HepG2 (cell line): Measurements from ENCODE around the gene ZNF792. TPM values are rescaled to one million over a fixed set of nuclear protein-coding genes. Genes with fewer than 3 reads are reported as not detected.

ENCODE experiments used
- CENPX ChIP-seq: sonication (generic); formaldehyde crosslinking; IDR thresholded peaks from 2 replicates; pipeline ENCODE4 v1.9.0; 2021; ENCODE audit warnings: mild to moderate bottlenecking, missing genetic modification reagents, moderate library complexity
- GTF3A ChIP-seq: sonication (generic); formaldehyde crosslinking; conservative IDR thresholded peaks from 2 replicates; pipeline ENCODE4 v1.4.0; 2020; ENCODE audit warnings: mild to moderate bottlenecking, missing genetic modification reagents
- HOXA7 ChIP-seq: sonication (generic); formaldehyde crosslinking; IDR thresholded peaks from 2 replicates; pipeline ENCODE4 v1.8.1; 2022; ENCODE audit warnings: mild to moderate bottlenecking, missing genetic modification reagents, moderate library complexity
- KAT2B ChIP-seq: fragments of 150-350 bp; IDR thresholded peaks from 2 replicates; pipeline ENCODE4 v1.6.1; 2014; ENCODE audit warnings: low read depth, low read length, borderline replicate concordance
- KLF16 ChIP-seq, 2 experiments: sonication (generic) in 1 of 2; formaldehyde crosslinking in 1 of 2; IDR thresholded peaks; 2 replicates each; pipeline versions ENCODE4 v1.6.1 to v1.8.0; 2016 to 2023; ENCODE audit warnings: missing genetic modification reagents in 2 of 2, missing compliant biosample characterization in 1 of 2
- PAXIP1 ChIP-seq: sonication (generic); formaldehyde crosslinking; conservative IDR thresholded peaks from 2 replicates; pipeline ENCODE4 v1.4.0; 2020; ENCODE audit warnings: mild to moderate bottlenecking, missing genetic modification reagents, moderate library complexity
- PHB2 ChIP-seq: fragments of 450-650 bp; IDR thresholded peaks from 2 replicates; pipeline ENCODE4 v1.6.1; 2018; ENCODE audit not compliant: partially characterized antibody
- SOX6 ChIP-seq, 2 experiments: fragments of 450-650 bp in 1 of 2; sonication (generic) in 1 of 2; formaldehyde crosslinking in 1 of 2; IDR thresholded peaks; 2 replicates each; pipeline versions ENCODE4 v1.4.0 to v1.6.1; 2017 to 2020; ENCODE audit warnings: antibody characterized with exemption in 1 of 2, mild to moderate bottlenecking in 1 of 2, missing genetic modification reagents in 1 of 2
- ZBTB20 ChIP-seq: sonication (generic); formaldehyde crosslinking; IDR thresholded peaks from 2 replicates; pipeline ENCODE4 v1.8.1; 2023; ENCODE audit warnings: missing genetic modification reagents, low read depth, mild to moderate bottlenecking, borderline replicate concordance
- ZBTB49 ChIP-seq: sonication (generic); formaldehyde crosslinking; IDR thresholded peaks from 2 replicates; pipeline ENCODE4 v1.4.0; 2020; ENCODE audit warnings: missing genetic modification reagents, borderline replicate concordance
- ZNF276 ChIP-seq: sonication (generic); formaldehyde crosslinking; IDR thresholded peaks from 2 replicates; pipeline ENCODE4 v1.4.0; 2020; ENCODE audit warnings: mild to moderate bottlenecking, low read depth, missing genetic modification reagents
- ZNF564 ChIP-seq: sonication (generic); formaldehyde crosslinking; IDR thresholded peaks from 2 replicates; pipeline ENCODE4 v1.8.1; 2023; ENCODE audit warnings: mild to moderate bottlenecking, missing genetic modification reagents
- ZNF652 ChIP-seq: IDR thresholded peaks from 2 replicates; pipeline ENCODE4 v1.6.1; 2016; ENCODE audit warnings: low read depth, borderline replicate concordance
- polyA plus RNA-seq, 8 experiments: library from polyadenylated mRNA; depleted of rRNA in 3 of 8; stranded (reverse) in 7 of 8; unstranded in 1 of 8; fragments of >200 nt; fragmentation: Illumina TruSeq in 4 of 8; extraction: Trizol in 4 of 8; gene quantifications; 2 replicates each; pipeline versions ENCODE4 v1.2.1 to v1.2.3, GENCODE V29; 2011 to 2016; ENCODE audit warnings: low read depth in 4 of 8, missing spikeins in 1 of 8, mixed read lengths in 1 of 8; ENCODE audit not compliant: insufficient read depth in 1 of 8
- total RNA-seq, 5 experiments: library from RNA; depleted of rRNA; stranded (reverse); fragments of >200 nt; fragmentation: Illumina TruSeq; extraction: Trizol; gene quantifications; 2 replicates each; pipeline ENCODE4 v1.2.3, GENCODE V29; 2016; ENCODE audit warnings: low read depth in 1 of 5
- TF ChIP-seq, protein P1 (sequence below): sonication (generic); formaldehyde crosslinking; IDR thresholded peaks from 2 replicates; pipeline ENCODE4 v1.4.0; 2020; ENCODE audit warnings: missing genetic modification reagents, borderline replicate concordance
- TF ChIP-seq, protein P2 (sequence below): sonication (generic); formaldehyde crosslinking; IDR thresholded peaks from 2 replicates; pipeline ENCODE4 v1.4.0; 2020; ENCODE audit warnings: missing genetic modification reagents, borderline replicate concordance

ZNF792 gene
- total and polyA plus RNA-seq, 2 of the 13 experiments (the other 11 are each of a cell fraction or from before 2014, with no cell fraction given) = 5.5 to 11.5 TPM

DNA sequence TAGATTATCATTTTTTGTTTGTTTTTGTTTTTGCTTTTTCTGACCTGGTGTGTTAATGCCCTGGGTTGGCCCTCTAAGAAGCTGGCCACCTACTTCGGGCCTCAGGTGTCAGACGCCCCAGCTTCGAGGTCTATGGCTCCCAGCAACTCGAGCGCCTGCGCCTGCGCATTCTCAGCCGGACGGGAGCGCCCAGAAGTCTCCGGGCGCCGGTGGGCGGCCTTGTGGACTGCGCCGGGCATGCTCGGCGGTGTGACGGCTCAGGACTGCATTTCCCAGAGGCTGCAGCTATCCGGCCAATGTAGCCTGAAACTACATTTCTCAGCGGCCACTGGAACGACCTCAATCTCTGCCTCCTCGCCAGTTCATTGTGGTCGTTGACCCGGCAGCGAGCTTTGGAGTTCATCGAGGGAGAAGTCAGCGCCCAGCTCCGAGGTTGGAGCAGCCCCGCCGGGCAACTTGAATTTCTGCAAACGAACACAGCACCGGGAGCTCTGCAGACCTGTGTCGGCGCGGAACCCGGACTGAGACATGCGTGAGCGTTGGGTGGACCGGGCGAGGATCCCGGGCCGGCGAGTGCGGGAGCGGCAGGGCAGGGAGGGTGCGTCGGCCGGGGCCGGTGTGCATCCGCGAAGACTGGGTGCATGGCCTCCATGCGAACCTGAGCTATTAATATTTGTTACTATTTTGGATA lies 37.2 kb downstream of the ZNF792 start, which contains the start of gene ZNF30 (continued):
- TF ChIP-seq HOXA7 (CRISPR knock-in tag) (no peak), ZNF276 (CRISPR knock-in tag) (peak; percentile 62; the same call in 1 of the 2 replicates), PHB2 (no peak), SOX6 (IDR thresholded peaks at IDR 0.05) (no peak), SOX6 (CRISPR knock-in tag; IDR thresholded peaks at IDR 0.05) (0 out of 2 replicates have a peak, but pooled peaks have one; percentile 43), ZNF564 (CRISPR knock-in tag) (peak; percentile 84), ZBTB49 (no peak), ZNF652 (CRISPR knock-in tag) (no peak), ZBTB20 (no peak; the same call in 1 of the 2 replicates), KAT2B (no peak), PAXIP1 (CRISPR knock-in tag) (peak; percentile 36; the same call in 1 of the 2 replicates), GTF3A (CRISPR knock-in tag) (no peak), KLF16 (CRISPR knock-in tag; IDR thresholded peaks at IDR 0.05) (peak in 1 of 2 experiments; percentile 46; a peak in 1 of 4 replicates), CENPX (CRISPR knock-in tag) (no peak)
- TF ChIP-seq, protein P1, sequence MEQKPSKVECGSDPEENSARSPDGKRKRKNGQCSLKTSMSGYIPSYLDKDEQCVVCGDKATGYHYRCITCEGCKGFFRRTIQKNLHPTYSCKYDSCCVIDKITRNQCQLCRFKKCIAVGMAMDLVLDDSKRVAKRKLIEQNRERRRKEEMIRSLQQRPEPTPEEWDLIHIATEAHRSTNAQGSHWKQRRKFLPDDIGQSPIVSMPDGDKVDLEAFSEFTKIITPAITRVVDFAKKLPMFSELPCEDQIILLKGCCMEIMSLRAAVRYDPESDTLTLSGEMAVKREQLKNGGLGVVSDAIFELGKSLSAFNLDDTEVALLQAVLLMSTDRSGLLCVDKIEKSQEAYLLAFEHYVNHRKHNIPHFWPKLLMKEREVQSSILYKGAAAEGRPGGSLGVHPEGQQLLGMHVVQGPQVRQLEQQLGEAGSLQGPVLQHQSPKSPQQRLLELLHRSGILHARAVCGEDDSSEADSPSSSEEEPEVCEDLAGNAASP = no peak
- TF ChIP-seq, protein P2, sequence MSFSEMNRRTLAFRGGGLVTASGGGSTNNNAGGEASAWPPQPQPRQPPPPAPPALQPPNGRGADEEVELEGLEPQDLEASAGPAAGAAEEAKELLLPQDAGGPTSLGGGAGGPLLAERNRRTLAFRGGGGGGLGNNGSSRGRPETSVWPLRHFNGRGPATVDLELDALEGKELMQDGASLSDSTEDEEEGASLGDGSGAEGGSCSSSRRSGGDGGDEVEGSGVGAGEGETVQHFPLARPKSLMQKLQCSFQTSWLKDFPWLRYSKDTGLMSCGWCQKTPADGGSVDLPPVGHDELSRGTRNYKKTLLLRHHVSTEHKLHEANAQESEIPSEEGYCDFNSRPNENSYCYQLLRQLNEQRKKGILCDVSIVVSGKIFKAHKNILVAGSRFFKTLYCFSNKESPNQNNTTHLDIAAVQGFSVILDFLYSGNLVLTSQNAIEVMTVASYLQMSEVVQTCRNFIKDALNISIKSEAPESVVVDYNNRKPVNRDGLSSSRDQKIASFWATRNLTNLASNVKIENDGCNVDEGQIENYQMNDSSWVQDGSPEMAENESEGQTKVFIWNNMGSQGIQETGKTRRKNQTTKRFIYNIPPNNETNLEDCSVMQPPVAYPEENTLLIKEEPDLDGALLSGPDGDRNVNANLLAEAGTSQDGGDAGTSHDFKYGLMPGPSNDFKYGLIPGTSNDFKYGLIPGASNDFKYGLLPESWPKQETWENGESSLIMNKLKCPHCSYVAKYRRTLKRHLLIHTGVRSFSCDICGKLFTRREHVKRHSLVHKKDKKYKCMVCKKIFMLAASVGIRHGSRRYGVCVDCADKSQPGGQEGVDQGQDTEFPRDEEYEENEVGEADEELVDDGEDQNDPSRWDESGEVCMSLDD (CRISPR knock-in tag) = no peak
